Colon (tissue), 2 donors: ENCODE measurements around the gene DOCK6.

Experiments used
- FAIRE-seq: peaks from 2 replicates; lab custom pipeline; 2012; peaks lifted over from hg19 to GRCh38; lab: Jason Lieb, UNC
- donor health status: control.
- donor health status: control.

The DOCK6 gene

GRCh38 chr19:11278670-11279069, 16.3 kb upstream of the DOCK6 start:
- FAIRE-seq: no peak

DNA sequence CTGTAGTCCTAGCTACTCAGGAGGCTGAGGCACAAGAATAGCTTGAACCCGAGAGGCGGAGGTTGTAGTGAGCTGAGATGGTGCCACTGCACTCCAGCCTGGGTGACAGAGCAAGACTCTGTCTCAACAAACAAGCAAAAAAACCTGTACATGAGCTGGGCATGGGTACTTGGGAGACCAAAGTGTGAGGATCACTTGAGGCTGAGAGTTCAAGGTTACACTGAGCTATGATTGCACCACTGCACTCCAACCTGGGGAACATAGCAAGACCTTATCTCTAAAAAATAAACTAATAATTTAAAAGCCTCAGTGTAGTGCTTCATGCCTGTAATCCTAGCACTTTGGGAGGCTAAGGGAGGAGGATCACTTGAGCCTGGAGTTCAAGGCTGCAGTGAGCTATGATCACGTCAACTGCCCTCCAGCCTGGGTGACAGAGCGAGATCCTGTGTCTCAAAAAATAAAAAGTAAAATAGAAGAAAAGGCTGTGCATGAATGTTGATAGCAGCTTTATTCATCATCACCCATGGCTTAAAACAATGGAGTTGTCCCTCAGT, 12.3 kb upstream of the DOCK6 start:
- no peak for FAIRE-seq

DNA sequence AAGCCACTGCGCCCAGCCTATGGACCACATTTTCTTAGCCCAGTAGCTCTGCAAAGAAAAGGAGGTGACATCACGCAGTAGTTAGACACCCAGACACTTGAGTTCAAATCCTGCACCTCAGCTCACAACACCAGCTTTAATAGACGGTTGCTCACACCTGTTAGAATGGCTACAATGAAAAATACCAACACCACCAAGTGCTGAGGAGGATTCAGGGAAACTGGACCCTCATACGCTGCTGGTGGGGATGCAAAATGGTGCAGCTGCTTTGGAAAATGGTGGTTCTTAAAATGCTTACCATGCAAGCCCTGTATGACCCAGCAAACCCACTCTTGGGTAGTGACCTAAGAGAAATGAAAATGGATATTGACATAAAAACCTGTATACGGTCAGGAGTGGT, 11.7 kb upstream of the DOCK6 start:
- no peak for FAIRE-seq

DNA sequence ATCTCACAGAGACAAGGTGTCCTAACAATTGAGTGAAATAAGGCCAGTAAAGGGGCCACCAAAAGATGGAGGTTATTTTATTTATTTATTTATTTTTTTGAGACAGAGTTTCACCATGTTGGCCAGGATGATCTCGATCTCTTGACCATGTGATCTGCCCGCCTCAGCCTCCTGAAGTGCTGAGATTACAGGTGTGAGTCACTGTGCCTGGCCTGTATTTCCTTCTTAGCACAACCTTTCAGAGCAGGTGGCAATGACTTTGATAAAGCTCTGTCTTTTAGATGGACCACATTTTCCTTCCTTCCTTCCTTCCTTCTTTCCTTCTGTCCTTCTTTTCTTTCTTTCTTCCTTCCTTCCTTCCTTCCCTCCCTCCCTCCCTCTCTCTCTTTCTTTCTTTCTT, 11.0 kb upstream of the DOCK6 start:
- FAIRE-seq: no peak

- no peak for FAIRE-seq
These were observed 7.1 kb upstream of the DOCK6 start for GRCh38 chr19:11269408-11269807.

DNA sequence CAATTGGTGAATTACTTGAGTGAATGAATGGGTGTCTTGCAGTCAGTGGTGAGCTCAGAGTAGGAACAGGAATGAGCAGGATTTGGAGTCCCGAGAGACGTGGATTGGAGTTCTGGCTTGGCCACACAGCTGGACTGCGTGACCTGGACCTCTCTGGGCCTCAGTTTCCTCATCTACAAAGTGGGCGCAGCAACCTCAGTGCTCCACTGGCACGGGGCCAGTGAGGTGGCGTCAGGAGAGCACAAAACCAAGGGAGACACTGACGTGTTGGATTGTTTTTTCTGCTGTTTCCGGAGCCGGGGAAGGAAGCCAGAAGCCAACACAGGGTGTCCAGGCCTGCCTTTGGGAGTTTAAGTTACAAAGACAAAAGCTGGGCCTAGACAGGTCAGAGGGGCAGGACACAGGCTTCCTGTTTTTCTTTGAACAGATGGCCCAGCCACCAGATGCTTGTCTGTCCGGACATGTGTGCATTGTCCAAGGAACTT, 6.5 kb upstream of the DOCK6 start:
- no peak for FAIRE-seq

DNA sequence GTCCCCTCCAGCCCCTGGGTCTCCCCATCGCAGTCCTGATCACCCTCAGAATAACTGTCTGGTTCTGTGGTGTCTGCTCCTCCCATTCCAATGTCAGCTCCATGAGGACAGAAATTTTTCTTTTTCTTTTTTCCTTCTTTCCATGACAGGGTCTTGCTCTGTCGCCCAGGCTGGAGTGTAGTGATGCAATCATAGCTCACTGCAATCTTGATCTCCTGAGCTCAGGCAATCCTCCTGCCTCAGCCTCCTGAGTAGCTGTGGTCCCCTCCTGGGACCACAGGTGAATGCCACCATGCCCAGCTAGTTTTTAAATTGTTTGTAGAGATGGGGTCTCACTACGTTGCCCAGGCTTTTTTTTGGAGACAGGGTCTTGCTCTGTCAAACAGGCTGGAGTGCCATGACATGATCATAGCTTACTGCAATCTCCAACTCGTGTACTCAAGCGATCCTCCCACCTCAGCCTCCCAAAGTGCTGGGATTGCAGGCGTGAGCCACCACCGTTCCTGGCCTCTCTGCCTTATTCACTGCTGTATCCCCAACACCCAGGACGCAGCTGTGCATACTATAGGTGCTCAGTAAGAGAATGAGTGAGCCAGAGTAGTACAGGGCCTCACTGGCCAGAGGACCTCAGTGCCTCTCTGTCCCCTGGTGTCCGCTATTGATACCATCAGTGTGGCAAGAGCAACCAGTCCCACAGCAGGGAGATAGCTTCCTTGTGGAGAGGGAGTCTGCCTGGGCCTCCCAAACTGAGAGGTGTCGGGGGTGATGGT, 5.2 kb upstream of the DOCK6 start:
- no peak for FAIRE-seq

DNA sequence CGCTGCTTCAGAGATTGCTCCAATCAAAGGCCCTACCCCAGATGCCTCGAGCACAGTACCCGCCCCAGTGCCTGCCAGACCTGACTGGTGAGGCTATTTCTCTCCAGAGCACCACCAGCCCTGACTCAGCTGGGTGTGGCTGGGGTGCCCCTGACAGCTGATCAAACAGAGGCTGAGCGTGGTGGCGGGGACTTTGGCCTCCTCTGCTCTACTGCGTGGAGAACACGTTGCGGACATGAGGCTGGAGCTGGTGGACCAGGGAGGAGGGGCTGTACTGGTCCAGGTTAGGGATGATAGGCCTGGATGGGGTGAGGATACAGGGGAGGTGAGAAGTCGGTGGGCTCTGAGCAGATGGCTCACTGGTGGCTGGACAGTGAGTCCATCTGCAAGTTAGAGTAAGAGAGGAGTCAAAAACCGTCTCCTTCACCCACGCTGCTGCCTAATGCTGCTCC, 3.5 kb upstream of the DOCK6 start:
- no peak for FAIRE-seq

DNA sequence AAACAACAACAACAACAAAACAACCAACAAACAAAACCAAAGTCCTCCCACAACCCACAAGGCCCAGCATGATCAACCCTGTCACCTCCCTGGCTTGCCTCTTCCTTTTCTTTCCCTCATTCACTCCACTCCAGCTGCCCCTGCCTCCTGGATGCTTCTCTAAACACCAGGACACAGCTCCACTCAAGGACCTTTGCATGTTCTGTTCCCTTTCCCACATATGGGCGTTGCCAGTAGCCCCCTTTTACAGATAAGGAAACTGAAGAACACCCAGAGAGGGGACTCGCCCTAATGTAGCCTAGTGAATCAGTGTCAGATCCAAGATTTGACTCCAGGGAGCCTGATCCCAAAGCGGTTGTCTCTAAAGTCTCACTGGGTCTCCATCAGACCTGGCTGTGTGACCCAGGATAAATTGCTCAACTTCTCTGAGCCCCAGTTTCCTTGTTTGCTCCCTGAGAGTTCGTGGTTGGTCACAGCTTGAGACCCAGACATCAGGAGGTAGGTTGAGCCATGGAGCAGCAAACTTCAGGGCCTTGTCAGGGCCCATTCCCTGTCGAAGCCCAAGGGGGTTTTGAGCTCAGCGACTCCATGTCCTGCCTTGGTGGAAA, 3.0 kb upstream of the DOCK6 start:
- FAIRE-seq: no peak

DNA sequence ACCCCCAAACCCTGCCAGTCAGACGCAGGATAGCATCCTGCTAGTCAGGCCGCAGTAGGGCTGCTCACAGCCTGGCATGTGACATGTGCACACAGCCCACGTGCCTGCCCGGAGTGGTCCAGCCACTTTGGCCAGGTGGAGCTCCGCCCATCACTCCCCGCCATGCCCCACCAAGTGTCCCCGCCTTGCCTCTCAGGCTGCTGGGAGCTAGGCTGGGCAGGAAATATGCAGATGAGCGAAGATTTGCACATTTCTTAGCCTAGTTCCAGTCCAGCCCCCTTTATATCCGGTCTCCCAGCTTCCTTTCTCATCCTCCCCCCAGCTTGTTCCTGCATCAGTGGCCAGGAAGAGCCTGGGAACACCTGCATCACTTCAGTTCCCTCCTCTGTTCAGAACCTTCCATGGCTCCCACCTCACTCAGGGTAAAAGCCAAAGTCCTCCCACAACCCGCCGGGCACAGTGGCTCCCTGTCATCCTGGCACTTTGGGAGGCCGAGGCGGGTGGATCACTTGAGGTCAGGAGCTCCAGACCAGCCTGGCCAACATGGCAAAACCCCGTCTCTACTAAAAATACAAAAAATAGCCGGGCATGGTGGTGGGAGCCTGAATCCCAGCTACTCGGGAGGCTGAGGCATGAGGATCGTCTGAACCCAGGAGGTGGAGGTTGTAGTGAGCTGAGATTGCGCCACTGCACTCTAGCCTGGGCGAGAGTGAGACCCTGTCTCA, 2.3 kb upstream of the DOCK6 start:
- FAIRE-seq: no peak

- no peak for FAIRE-seq
These were observed 1.4 kb upstream of the DOCK6 start for GRCh38 chr19:11263726-11264125.

DNA sequence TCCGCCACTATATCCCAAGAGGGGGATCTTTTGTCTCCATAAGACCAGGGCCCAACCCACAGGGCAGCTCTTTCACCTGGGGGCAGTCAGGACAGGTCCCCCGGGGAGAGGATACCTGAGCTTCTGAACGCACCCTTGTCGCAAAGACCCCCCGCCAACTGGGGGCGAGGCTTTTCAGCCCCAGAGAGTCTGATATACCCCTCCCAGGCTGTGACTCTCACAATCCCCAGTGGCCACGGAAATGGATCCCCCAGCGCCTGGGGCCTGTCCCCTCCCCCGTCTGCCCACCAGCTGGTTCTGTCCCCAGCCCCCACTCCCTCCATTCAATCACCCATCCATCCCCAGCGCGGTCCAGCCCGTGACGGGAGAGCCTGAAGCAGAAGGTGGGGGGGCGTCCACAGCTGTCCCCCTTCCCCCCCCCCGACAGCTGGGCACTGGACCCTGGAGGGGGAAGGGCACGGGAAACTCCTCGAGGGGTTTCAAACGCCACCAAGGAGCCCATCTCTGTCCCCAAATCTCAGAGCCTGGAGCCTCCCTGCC, 823 bp downstream of the DOCK6 start:
- no peak for FAIRE-seq

DNA sequence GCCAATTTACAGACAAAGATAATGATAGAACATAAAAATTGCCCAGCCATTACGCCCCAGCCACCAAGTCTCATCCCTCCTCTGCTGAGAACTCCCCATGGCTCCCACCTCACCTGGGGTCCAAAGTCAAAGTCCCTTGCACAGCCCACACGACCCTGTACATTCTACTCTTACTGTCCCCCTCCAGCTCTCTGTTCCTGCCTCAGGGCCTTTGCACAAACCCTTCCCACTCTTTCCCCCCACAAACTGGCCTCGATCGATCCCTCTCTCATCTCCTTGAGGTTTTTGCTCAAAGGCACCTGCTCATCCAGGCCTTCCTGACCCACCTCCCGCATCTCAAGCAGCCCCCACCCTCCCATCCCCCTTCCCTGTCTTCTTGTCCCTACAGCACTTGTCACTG, 1.3 kb downstream of the DOCK6 start:
- FAIRE-seq: no peak

DNA sequence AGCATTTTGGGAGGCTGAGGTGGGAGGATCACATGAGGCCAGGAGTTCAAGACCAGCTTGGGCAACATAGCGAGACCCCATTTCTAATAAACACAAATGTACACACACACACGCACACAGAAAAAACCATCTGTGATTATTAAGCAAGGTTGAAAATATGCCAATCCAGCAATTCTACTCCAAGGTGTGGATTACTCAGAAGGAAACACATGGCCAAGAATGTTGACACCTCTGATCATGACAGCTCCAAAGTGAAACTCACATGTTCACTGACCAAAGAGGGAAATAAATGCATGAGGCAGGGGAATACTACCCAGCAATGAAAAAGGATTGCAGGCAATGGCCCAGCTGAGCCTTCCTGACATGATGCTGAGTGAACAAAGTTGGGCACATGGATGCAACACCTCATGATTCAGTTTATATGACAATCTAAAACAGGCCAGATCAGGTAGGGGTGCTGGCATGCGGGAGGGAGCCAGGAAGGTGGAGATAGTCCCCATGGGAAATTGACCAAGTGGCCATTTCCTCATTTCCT, 4.4 kb downstream of the DOCK6 start:
- FAIRE-seq: no peak

- FAIRE-seq: no peak
These were observed 6.1 kb downstream of the DOCK6 start for GRCh38 chr19:11256189-11256588.

DNA sequence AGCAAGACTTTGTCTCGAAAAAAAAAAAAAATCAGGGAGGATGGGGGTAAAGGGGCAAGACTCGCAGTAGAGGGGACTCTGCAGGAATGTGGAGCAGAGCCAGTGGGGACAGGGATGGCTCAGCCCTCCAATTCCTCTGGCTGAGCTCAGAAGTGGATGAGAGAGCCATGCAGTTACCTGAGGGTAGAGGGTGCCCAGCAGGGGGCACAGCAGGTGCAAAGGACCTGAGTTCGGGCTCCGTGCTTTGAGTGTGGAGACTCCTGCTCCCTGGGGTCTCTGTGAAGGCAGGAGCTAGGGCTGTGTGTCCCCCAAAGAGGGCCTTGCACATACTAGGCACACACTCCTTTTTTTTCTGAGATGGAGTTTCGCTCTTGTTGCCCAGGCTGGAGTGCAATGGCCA, 7.7 kb downstream of the DOCK6 start:
- FAIRE-seq: no peak

DNA sequence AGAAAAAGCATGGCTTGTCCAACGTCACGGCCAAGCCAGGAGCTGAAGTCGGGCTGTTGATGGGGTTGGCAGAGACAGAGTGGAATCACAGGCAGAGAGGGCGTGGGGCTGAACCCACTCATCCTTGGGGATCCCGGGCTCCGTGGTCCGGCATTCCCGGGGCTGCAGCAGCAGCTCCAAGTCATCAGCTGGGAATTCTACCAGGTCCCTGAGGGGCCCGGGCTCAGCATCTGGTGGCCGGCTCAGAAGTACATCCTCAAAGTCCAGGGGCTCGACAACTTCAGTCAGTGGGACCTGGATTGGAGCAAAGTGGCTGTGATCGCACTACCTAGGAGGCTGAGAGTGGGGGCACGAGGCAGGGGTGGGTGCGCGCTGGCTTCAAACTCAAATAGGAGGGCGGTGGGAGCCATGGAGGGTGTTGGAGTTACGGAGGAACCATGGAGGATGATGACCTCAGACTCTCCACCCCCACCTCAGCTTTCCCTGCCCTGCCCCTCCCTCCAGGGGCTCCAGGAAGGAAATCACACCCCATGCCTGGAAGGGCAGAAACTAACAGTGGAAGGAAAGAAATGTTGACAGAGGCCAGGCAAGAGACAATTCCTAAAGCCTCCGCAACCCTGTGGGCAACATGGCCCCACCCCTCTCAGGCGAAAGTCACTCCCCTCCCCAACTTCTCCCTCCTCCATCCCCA, 9.5 kb downstream of the DOCK6 start:
- no peak for FAIRE-seq

DNA sequence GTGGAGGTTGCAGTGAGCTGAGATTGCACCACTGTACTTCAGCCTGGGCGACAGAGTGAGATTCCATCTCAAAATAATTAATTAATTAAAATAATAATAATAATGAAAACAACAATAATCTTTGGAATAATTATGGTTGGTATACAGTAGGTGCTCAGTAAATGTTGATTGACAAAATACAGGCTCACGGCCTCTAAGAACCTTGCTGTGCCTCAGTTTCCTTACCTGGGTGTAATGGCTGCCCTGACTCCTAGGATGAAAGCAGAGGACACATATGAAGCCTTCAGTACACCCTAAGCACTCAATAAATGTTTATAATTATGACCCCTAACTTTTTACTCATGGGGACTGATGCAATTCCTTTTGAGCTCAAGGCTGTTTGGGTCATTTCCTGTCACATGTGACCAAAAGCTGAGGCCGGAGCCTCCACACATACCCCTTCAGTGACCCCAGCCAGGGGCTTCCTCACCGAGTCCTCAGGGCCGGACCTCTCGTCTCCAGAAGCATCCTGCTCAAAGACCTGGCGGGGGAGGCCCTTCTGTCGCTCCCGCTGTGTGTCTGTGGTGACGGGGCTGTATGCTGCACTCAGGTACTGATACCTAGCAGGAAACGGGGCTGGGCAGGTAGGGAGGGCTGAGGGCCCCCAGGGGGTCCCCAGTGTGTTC, 10.5 kb downstream of the DOCK6 start:
- FAIRE-seq: no peak

DNA sequence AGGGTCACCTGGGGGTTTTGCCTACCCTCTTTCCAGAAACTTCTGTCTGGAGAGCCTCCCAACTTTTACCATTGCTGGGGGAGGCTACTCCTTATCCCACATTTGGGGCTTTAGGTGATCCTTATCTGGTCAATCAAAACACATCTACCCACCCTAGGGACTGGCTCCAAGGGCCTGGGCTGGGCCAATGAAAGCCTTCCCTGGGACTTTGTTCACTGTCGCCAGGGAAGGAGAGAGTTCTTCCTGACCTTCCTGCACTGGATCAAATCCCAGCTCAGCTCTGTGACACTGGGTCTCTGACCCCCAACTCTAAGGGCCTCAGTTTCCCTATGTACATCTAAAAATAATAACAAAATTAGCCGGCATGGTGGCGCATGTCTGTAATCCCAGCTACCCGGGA, 11.1 kb downstream of the DOCK6 start:
- no peak for FAIRE-seq

GRCh38 chr19:11248852-11249251, 13.5 kb downstream of the DOCK6 start:
- FAIRE-seq: no peak

DNA sequence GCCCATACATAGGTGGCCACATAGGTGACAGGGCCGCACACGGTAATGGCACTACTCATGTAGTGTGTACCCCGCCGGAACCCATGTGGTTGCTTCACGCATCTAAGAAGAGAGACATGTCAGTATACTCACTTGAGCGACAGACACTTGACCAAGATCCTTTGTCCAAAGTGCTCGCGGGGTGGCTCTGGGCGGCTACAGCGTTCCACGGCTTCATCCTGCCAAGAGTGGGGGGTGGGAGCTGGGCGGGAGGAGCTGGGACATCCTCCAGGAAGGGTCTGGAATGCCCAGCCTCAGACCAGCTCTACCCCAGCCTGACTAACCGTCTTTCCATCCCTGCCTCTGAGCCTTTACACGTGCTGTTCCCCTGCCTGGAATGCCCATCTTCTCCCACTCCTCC, 14.4 kb downstream of the DOCK6 start:
- no peak for FAIRE-seq
